ENCODE data around the gene TBC1D22A.

TBC1D22A gene

GRCh38 chr22:47130883-47131631 lies 368.6 kb downstream of the TBC1D22A start:
- no peaks in the 10 kb centered on the region for H3K9me3 ChIP-seq (ENCODE audit: low read length)
- no peak overlapping the region for H3K4me2 ChIP-seq (ENCODE audit: low read length)
- no peak overlapping the region for H3K4me3 ChIP-seq (ENCODE audit: low read depth, low read length, poor library complexity, severe bottlenecking)
- no peaks in the 10 kb centered on the region for H3K9me2 ChIP-seq (ENCODE audit: low read depth, low read length)
- H3K9ac ChIP-seq (ENCODE audit: low read length), result no peak overlapping the region
- H4K20me1 ChIP-seq (ENCODE audit: insufficient read depth, low read length), result no peaks in the 10 kb centered on the region
- H3K27me3 ChIP-seq (ENCODE audit: insufficient read depth, low read length), result no peaks in the 10 kb centered on the region
- no peak overlapping the region for H2AFZ ChIP-seq (ENCODE audit: low read length)
- H3K27ac ChIP-seq (ENCODE audit: low read depth, low read length, poor library complexity, severe bottlenecking), result no peak overlapping the region
- no peaks in the 10 kb centered on the region for H3F3A ChIP-seq (ENCODE audit: insufficient read depth, low read length)
- H3K79me2 ChIP-seq (ENCODE audit: insufficient read depth, low read length), result no peaks in the 10 kb centered on the region
- TF ChIP-seq EZH2 (IDR thresholded peaks at IDR 0.05; ENCODE audit: borderline replicate concordance, low read length), result no peak
- TF ChIP-seq, protein P1, sequence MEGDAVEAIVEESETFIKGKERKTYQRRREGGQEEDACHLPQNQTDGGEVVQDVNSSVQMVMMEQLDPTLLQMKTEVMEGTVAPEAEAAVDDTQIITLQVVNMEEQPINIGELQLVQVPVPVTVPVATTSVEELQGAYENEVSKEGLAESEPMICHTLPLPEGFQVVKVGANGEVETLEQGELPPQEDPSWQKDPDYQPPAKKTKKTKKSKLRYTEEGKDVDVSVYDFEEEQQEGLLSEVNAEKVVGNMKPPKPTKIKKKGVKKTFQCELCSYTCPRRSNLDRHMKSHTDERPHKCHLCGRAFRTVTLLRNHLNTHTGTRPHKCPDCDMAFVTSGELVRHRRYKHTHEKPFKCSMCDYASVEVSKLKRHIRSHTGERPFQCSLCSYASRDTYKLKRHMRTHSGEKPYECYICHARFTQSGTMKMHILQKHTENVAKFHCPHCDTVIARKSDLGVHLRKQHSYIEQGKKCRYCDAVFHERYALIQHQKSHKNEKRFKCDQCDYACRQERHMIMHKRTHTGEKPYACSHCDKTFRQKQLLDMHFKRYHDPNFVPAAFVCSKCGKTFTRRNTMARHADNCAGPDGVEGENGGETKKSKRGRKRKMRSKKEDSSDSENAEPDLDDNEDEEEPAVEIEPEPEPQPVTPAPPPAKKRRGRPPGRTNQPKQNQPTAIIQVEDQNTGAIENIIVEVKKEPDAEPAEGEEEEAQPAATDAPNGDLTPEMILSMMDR (IDR thresholded peaks at IDR 0.05; ENCODE audit: low read length), result no peak
- no peaks in the 10 kb centered on the region for H3K4me1 ChIP-seq (ENCODE audit: insufficient read depth, low read length, severe bottlenecking)
- no peaks in the 10 kb centered on the region for H3K36me3 ChIP-seq (ENCODE audit: insufficient read depth, low read length)

DNA sequence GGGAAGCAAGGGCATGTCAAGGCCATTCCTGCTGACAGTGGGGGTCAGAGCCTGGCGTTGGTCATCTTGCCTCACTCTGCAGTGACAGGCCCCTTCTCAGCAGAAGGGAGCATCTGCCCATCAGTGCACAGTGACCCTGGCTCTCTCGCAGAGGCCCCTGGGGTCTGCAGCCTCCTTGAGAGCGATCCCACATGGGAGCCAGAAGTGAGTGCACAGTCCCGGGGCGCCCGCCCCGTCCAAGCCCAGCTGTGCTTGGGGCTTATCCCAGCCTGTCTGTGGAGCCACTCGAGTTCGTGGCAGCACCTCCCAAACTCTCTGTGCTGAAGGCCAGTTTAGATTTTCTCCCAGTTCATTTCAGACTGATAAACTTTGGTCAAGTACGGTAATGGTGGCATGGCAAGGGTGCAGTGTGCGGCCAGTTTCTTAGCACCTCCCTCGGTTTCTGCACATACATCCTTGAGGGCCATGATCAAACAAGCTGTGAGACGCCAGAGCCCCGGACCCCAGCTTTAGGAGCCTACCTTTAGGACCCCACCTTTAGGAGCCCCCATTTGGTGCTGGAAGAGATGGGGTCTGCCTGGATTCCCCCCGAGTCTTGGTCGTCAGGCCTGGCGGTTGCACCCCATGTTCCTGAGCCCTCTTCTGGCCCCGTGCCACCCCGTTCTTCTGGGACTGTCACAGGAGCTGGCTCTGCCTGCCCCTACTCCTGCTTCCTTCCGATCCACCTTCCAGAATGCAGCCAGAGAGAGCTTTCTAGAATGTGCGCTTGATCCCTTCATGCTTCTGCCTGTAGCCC lies 369.4 kb downstream of the TBC1D22A start:
- Histone ChIP-seq H4K20me1 (ENCODE audit: insufficient read depth, low read length) (no peaks in the 10 kb centered on the region), H3K27ac (ENCODE audit: low read depth, low read length, poor library complexity, severe bottlenecking) (no peak overlapping the region)

GRCh38 chr22:47132428-47132825 lies 370.0 kb downstream of the TBC1D22A start:
- no peaks in the 10 kb centered on the region for H3K79me2 ChIP-seq (ENCODE audit: insufficient read depth, low read length)
- no peaks in the 10 kb centered on the region for H3K27me3 ChIP-seq (ENCODE audit: insufficient read depth, low read length)
- H3K9me2 ChIP-seq (ENCODE audit: low read depth, low read length), result no peaks in the 10 kb centered on the region
- no peaks in the 10 kb centered on the region for H3K9me3 ChIP-seq (ENCODE audit: low read length)
- no peaks in the 10 kb centered on the region for H4K20me1 ChIP-seq (ENCODE audit: insufficient read depth, low read length)
- H3F3A ChIP-seq (ENCODE audit: insufficient read depth, low read length), result no peaks in the 10 kb centered on the region
- TF ChIP-seq, protein P1 (IDR thresholded peaks at IDR 0.05; ENCODE audit: low read length), result no peak
- TF ChIP-seq EZH2 (IDR thresholded peaks at IDR 0.05; ENCODE audit: borderline replicate concordance, low read length), result no peak
- H3K36me3 ChIP-seq (ENCODE audit: insufficient read depth, low read length), result no peaks in the 10 kb centered on the region
- no peak overlapping the region for H3K4me2 ChIP-seq (ENCODE audit: low read length)
- no peak overlapping the region for H3K9ac ChIP-seq (ENCODE audit: low read length)
- no peak overlapping the region for H3K27ac ChIP-seq (ENCODE audit: low read depth, low read length, poor library complexity, severe bottlenecking)
- no peak overlapping the region for H3K4me3 ChIP-seq (ENCODE audit: low read depth, low read length, poor library complexity, severe bottlenecking)
- no peaks in the 10 kb centered on the region for H3K4me1 ChIP-seq (ENCODE audit: insufficient read depth, low read length, severe bottlenecking)
- H2AFZ ChIP-seq (ENCODE audit: low read length), result no peak overlapping the region

More for the DNA sequence above, 369.4 kb downstream of the TBC1D22A start:
- Histone ChIP-seq H3K4me3 (ENCODE audit: low read depth, low read length, poor library complexity, severe bottlenecking) (no peak overlapping the region), H3F3A (ENCODE audit: insufficient read depth, low read length) (no peaks in the 10 kb centered on the region), H3K27me3 (ENCODE audit: insufficient read depth, low read length) (no peaks in the 10 kb centered on the region), H3K9me2 (ENCODE audit: low read depth, low read length) (no peaks in the 10 kb centered on the region), H3K4me2 (ENCODE audit: low read length) (no peak overlapping the region), H3K9ac (ENCODE audit: low read length) (no peak overlapping the region), H3K9me3 (ENCODE audit: low read length) (no peaks in the 10 kb centered on the region), H3K79me2 (ENCODE audit: insufficient read depth, low read length) (no peaks in the 10 kb centered on the region), H3K4me1 (ENCODE audit: insufficient read depth, low read length, severe bottlenecking) (no peaks in the 10 kb centered on the region), H3K36me3 (ENCODE audit: insufficient read depth, low read length) (no peaks in the 10 kb centered on the region), H2AFZ (ENCODE audit: low read length) (no peak overlapping the region)
- TF ChIP-seq, protein P1 (IDR thresholded peaks at IDR 0.05; ENCODE audit: low read length), result no peak
- no peak for TF ChIP-seq EZH2 (IDR thresholded peaks at IDR 0.05; ENCODE audit: borderline replicate concordance, low read length)
